IPS-11a (cell line): ENCODE results near the gene GRIP2.

ENCODE experiments used
- H3K4me3 ChIP-seq: one replicate; pipeline ENCODE4 v1.5.1; 2013; ENCODE audit warnings: low read depth, low read length, control low read depth

The GRIP2 gene

DNA sequence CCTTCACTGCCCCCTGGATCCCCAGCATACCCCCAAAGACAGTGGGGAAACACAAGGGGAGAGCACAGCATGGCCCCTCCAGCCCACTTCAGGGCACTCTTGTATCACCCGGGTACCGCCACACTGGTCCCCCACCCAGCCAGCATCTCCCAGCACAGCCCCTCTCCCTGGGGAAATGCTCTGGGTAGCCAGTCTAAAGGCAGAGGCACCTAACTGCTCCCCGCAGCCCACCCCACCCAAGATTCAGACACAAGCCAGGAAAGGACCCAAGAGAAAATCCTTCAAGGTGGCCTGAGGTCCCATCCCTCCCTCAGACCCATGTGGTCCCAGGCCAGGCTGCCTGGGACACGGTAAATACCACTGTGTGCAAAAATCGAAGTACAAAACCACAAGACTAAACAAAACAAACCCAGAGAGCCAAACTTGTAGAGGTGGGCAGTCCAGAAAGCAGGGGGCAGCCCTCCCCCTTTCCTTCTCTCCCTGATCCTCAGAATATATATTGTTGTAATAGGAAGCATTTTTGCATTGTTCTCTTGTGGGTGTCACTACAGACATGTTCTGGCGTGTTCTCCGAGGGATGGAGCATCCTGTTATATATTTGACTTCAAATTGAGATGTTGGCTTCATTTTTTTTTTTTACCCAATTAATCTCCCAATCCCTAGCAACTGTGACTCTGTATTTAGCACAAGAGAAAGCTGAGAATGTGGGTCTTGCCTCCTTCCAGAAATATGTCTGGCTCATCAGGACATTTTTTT lies 51.7 kb downstream of the GRIP2 start:
- H3K4me3 ChIP-seq: no peak overlapping the region

DNA sequence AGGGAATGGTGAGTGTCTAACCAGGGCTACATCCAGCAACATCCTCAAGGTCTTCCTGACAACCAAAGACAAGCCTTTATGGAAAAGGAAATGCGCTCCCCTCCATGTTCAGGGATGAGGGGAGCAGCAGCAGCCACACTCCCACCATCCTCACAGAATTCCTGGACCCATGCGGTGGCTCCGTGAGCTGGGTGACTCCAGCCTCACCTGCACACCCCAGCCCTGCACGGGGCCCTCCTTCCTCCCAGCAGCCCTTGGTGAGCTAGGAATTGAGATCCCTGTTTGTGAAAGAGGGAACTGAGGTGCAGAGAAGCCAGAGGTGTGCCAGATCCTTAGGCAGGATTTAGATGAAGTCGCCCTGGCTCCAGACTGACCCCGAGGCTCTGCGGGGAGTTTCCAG lies 52.3 kb downstream of the GRIP2 start:
- no peak overlapping the region for H3K4me3 ChIP-seq

DNA sequence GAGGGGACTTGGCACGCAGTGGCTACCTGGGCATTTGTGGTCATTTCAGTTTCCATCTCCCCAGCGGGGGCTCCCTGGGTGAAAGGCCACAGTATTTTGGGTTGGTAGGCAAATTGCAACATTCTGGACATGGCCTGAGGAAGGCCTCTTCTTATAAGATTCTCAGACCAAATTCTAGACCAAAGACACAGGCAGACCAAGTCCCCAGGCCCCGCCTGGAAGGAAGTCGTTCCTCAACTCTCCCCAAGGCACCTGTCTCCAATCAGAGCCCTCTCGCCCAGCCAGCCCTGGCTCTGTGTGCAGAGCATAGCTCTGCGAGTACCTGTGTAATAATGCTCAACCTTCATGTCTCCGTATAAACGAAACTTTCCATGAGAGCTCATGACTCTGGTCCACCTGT lies 53.1 kb downstream of the GRIP2 start:
- H3K4me3 ChIP-seq: no peak overlapping the region

DNA sequence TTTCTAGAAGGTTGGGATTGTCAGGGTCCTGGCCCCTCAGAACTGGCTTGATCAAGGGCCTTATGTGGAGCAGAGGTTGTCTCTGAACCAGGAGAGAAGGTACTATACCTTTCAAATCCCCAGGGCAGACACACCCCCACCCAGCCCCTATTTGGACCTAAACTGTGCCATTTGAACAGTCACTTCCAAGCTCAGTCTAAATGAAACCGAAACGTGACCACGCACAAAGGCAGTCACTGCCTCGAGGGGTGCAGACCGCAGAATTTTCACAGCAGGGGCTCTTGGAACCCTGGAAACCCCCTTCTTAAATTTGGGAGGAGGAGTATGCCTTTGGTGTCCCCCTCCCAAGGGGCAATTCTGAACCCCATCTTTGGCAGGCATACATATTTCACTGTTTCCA lies 53.7 kb downstream of the GRIP2 start:
- no peak overlapping the region for H3K4me3 ChIP-seq

DNA sequence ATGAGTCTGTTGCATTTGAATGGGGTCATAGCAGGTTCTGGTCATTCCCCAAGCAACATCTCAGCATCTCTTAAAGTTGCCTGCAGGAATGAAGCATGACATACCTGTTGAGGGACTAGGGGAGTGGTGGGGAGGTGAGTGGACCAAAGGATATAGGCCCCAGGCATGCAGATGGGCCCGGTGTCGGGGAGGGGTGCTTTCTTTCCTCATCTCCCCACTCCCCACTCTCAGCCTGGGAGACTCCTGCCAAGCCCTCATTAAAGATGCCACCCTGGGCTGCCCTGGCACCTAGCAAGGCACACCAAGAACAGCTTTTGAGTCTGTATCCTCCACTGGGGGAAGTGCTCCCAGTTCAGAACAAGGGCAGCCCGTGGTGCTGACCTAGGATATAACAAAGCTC lies 54.2 kb downstream of the GRIP2 start:
- no peak overlapping the region for H3K4me3 ChIP-seq

DNA sequence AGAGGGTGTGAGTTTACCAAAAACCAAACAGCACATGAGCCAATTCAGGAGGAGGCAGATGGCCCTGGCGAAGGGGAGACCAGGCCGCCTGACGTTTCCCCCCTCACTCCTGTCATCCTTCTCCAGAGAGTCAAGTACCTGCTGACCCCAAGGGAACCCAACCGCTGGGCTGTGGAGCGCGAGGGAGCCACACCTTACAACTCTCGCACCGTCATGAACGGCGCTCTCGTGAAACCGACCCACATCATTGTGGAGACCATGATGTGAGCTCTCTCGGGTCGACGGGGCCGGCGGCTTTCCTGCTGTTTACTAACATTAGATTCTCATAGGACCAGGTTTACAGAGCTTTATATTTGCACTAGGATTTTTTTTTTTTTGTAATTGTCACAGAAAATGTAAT lies 55.4 kb downstream of the GRIP2 start:
- H3K4me3 ChIP-seq: no peak overlapping the region

DNA sequence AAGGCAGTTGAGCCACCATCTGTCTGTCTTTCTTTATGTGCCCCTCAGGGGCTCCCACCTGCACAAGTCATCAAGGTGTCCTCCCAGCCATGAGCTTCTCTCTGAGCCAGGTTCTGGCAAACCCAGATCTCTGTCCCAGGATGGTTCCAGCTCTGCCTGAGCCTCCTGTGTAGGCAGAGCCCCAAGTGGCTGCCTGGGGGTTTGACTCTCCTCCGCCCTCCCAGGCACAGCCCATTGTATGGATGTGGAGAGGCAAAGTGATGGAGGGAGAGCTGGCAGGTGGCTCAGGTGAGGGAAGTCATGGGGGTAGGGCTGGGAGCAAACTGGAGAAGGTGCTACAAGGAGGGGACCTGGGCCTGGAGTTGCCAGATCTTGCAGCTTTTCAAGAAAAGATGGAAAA lies 56.9 kb downstream of the GRIP2 start:
- H3K4me3 ChIP-seq: no peak overlapping the region

DNA sequence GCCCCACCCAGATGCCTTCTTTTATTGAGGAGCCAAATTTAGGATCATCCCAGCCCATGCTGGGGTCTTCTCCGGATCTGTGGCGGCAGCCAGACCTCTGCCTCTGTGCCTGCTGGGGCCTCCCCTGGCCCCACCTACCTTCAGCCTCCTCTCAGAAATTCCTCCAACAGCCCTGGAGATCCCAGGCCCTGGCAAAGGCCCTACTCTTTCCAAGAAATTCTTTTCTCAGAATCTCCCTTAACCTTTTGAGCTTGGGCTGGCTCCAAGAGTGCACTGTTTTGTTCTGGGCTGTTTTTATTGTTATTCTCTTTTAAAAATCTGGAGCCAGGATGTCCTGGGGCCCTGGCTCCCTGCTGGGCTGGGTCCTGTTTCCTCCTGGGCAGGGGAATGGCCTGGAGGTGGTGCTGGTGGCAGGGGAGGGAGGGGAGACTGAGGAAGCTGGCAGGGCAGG lies 57.8 kb downstream of the GRIP2 start:
- H3K4me3 ChIP-seq: no peak overlapping the region

DNA sequence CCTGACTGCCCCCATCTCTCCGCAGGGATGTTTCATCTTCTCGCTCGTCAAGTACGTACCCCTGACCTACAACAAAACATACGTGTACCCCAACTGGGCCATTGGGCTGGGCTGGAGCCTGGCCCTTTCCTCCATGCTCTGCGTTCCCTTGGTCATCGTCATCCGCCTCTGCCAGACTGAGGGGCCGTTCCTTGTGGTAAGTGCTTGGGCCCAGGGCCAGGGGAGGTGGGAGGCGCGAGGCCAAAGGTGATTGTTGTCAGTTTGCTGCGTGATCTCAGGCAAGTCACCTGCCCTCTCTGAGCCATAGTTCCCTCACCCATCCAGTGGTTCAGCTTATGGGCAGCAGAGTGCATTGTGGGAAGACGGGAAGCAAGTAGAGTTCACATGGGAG lies 58.5 kb downstream of the GRIP2 start:
- H3K4me3 ChIP-seq: no peak overlapping the region

DNA sequence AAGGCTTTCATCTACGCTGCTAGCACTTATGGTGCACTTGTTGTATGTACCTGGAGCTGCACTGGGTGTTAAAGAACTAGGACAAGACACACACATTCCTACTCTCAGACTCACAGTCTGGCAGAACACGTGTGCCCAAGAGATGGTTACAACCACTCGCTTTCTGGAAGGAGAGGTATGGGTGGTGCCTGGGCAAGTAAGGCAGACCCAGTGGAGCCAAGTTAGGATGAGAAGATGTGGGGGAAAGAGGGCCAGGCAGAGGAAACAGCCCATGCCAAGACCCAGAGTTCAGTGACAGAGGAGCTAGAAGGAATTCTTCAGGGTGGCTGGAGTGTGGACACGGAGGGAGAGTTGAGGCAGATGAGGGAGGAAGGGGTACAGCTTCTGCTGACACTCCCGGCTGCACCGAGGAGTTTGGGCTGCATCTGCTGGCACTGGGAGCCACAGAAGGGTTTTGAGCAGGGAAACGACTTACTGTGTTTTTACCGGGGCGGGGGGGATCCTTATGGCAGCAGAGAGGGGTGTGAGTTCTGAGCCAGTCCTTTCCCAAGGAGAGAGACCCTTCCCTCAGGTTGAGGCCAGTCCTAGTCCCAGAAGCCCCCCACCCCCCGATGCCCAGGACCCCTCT lies 59.0 kb downstream of the GRIP2 start:
- no peak overlapping the region for H3K4me3 ChIP-seq

DNA sequence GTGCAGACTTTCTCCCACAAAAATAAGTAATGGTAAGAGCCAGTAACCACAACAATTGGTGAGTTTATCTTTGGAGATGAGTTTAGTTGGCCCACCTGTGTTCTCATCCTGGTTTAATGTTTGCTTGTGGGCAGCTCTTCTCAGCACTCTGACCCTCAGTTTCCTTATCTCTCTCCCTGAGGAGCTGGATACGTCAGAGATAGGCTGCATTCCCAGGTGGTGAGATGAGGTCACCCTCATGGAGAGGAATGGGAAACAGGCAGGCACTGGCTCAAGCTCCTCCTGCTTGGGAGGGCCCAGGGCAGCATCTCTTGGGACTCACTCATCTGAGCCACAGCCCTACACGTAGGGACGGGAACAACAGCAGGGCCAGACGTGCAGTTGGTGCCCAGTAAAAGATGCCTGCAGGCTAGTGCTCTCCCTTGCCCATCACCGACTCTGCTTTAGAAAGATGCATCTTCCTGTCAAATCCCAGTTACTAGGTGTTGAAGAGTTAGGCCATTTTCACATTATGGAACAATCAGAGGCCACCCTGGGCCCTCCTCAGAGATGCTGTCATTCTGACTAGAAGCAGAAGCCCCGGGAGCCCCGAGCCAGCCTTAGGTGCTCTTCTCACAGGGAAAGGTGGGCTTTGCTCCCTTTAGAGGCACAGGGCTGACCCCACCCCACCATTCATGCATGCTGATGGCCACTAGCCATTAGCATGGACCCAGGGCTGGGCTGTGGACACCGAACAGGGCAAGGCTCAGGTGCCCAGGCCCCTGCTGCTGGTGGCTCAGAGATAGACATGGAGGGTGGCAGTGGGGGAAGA lies 59.7 kb downstream of the GRIP2 start:
- no peak overlapping the region for H3K4me3 ChIP-seq

DNA sequence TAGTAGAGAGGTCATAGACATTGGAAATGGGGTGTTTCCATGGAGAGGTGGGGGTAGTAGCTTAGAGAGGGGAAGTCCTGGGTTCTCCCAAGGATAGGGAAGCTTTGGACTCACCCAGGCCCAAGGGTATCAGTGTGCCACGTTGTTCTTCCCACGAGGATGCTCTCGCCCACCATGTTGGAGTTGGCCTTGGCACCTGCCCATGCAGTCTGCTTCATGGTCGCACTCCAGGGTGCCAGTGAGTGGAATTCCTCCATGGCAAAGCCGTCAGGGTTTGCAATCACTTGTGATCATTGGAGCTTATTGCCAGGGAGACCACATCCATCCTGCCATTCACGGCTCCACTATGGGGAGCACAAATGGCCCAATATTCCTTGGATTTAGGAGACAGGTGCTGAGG lies 60.6 kb downstream of the GRIP2 start:
- H3K4me3 ChIP-seq: no peak overlapping the region

DNA sequence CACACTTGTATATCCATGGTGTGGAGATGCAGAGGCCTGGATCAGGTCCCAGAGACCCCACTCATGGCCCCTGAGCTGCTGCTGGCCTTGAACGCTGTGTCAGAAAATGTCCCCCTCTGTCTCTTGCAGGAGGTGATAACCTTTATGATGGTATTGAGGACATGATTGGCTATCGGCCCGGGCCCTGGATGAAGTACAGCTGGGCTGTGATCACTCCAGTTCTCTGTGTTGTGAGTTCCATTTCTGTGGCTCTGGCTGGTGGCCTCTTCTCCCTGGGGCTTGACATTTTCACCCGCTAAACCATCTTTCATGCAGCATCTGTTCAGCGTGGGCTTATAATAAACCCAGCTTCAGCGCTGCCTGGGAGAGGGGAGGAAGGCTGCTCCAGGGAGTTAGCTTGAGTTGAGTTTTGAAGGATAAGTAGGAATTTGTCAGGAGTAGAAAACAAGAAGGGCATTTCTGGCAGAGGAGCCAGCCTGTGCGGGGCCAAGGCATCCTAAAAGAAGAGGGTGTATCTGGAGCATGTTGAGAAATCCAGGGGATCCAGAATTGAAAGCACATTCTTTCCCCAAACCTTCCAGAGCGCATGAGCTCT lies 61.1 kb downstream of the GRIP2 start:
- H3K4me3 ChIP-seq: no peak overlapping the region

DNA sequence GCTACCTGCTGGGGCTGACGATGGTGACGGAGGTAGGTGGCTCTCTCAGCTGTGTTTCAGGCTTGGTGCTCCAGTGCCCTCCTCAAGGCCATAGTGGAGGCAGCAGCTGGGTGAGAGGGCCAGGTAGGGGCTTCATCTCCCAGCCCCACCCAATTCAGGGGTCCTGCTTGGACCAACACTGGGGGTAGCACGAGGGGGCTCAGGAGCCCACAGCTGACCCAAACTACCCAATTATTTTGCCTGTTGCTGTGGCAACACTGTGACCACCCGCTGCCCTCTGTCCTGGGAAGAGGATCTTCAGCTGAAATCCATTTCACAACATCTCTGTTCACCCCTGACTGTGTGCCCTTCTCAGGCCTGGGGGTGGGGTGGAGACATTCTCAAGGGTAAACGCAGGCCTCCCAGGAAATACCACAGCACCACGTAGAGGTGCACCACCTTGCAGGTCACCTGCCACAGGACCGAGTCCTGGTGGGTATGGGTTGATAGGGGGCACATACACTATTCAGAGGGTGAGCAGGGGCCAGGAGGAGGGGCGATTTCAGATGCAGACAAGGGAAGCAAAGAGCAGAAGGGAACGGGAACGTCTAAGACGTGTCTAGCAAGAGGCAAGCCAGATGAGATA lies 62.7 kb downstream of the GRIP2 start:
- no peak overlapping the region for H3K4me3 ChIP-seq

DNA sequence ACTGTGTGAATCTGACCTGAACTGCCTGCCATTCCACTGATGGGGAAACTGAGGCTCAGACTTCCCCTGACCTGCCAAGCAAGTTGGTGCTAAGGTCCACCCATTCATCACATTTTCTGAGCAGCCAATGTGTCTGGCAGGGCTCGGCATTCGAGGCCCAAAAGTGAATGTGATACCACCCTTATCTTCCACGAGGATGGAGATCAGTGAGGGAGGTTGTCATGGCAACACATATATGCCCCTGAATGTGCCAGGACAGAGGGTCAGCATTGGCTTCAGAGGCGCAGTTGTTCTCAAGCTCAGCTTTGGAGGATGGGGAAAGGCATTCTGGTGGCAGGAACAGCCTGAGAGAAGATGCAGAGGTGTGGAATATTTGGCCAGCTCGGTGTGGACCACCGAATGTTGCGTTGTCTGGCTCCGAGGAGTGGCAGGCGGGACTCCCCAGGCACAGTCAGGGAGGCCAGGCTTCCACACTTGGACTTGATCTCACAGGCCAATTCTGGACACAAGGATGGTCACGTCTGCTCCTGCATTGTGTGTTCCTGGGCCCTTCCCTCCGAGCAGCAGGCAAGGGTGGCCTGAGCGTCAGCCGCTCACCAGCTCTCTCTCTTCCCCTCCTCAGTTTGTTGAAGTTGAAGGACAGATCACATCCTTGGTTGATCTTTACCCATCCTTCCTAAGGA lies 63.4 kb downstream of the GRIP2 start:
- no peak overlapping the region for H3K4me3 ChIP-seq

DNA sequence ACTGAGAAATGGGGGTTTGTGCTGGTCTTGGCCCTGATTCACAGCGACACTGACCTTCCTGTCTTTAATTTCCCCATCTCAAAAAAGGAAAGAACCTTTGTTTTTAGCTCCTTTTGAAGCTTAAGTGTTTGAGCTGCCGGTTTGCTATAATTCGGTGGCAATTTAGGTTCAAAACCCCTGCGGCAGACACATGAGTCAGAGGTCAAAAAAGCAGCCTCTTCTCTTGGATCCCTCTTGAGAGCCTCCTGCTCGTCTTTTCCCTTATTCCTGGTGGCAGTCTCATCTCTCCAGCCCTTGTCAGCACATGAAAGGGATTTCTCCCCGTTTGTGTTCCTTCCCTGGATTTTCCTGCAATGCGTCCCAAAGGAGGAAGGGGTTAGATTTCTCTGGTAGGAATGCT lies 64.5 kb downstream of the GRIP2 start:
- no peak overlapping the region for H3K4me3 ChIP-seq

DNA sequence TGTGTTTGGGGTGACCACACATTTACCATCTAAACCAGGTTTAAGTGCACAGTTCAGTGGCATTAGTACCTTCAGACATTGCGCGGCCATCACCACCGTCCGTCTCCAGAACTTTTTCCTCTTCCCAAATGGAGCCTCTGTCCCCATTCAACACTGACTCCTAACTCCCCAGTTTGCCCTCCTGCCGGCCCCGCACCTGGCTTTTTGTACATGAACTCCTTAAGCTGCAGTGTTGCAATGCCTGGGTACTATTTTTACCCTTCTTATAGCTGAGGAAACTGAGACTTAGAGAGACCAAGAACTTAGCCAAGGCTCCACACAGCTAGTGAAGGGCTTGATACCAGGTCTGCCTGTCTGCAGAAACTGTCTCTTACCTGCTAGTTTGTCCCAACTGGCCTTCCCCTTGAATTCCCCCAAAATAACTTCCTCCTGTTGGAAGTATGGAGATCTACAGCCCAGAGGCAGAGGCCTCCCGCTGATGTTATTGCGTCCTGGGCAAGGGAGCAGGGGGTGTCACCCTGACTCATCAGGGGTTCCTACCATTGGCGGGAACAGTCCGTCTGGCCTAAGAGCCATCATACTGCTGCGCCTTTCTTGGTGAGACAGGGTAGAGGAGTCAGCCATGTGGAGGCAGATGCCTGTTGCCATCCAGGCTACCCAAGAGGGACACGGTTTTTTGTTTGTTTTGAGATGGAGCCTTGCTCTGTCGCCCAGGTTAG lies 65.6 kb downstream of the GRIP2 start:
- no peak overlapping the region for H3K4me3 ChIP-seq

DNA sequence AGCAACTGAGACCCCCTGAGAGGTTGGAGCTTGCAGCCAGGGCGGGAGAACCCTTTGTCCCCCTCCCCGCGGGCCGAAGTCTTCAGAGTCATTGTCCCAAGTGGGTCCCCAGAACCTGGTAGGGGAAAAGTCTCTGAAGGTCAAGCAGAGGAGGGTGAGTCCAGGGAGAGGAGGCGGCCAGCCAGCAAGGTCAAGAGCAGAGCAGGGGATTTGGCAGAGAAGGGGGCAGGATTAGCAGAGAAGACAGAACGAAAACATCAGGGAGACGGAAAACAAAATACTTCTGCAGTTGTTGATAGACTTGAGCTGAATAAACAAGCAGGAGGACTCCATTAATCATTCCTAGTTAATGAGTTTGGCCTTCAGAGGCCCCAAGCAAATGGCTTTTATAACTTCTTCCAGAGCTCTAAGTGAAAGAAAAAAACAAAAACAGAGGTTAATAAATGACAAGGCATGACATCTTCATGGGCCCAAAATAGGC lies 66.7 kb downstream of the GRIP2 start:
- no peak overlapping the region for H3K4me3 ChIP-seq

DNA sequence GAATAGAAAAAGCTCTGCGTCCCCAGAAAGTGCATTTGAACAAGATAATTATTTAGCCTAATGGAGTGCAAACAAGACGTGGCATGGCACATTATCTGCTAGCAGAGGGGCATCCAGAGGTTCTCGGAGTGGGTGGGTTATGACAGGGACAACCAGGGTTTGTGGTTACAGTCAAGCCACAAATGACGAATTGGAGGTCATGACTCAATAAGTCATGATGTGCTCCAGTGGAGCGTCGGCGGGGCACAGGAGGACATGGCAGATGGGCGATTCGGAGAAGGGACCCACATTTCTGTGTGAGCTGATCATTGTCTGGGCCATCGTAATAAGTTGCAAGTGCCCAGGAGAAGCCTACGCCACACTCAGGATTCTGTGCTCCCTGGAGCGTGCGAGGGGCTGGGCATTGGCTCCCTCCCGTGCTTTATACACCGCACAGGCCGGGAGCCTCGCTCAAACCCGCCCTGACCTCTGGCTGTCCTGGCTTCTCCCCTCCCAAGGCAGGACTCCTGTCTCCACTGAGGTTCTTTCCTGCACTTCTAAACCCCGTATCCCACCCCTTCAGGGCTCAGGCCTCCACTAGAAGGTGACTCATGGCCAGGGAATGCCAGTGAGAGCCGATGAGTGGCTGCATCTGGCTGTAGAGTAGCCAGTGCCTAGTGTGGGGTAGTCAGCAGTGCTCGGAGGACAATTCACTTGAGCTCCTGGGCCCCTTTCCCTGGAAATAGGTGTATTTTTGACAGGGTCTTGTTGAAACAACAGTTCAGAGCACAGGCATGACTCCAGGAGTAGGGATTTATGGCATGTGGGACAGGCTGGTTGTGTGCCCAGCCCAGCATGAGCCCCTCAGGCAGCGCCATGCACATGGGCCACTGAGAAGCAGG lies 67.4 kb downstream of the GRIP2 start:
- H3K4me3 ChIP-seq: no peak overlapping the region
